HG03139 (cell line): Measurements from ENCODE around the gene RASA3.
"Not testable (repeated sequence)": the region's sequence is repeated elsewhere in the genome, so short reads cannot be mapped to it uniquely, and the experiment has no call there.

Experiments used
- ATAC-seq: cut with Tn5 transposase; IDR thresholded peaks from one replicate; pipeline ENCODE4 v1.9.1; 2021; ENCODE audit not compliant: unreplicated experiment

The RASA3 gene

GRCh38 chr13:114082849-114083645 is 49.4 kb downstream of the RASA3 start:
- no peak for ATAC-seq

DNA sequence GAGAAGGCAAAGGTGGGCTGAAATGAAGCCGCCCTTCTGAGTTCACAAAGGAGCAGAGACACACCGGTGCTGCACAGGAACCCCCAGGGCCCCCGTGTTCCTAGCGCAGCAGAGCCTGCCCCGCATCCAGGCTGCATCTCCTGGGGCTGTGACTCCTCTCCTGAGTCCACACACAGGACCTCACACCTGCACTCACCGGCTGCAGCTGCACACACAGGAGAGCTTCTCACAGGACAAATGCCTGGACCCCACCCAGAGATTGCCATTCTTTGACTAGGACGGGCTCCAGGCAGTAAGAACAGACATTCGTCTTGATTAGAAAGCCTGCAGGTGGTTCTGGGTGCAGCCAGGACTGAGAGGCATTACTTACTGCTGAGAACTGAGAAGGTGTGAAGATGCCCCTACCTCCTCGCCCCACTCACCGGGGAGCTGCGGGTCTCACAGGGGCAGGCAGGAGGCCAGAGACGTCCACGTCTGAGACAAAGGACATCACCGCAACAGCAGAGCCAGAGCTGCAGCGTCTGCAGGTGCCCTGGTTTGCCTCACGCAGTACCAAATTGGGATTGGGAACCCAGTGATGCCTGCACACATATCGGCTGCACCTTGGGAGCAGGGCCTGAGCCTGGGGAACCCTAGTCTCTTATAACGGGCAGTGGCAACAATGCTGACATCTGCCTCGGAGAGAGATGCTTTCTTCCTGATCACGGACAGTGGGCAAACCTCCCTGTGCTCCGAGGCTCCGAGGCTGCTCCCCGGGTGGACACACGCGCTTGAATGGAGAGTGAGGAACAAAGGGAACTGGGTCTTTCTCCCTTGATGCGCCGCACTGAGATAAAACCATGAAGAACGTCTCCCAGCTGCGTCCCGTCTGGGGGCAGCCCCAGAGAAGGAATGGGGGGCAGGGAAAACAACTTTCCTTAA is 50.4 kb downstream of the RASA3 start:
- ATAC-seq, result no peak

DNA sequence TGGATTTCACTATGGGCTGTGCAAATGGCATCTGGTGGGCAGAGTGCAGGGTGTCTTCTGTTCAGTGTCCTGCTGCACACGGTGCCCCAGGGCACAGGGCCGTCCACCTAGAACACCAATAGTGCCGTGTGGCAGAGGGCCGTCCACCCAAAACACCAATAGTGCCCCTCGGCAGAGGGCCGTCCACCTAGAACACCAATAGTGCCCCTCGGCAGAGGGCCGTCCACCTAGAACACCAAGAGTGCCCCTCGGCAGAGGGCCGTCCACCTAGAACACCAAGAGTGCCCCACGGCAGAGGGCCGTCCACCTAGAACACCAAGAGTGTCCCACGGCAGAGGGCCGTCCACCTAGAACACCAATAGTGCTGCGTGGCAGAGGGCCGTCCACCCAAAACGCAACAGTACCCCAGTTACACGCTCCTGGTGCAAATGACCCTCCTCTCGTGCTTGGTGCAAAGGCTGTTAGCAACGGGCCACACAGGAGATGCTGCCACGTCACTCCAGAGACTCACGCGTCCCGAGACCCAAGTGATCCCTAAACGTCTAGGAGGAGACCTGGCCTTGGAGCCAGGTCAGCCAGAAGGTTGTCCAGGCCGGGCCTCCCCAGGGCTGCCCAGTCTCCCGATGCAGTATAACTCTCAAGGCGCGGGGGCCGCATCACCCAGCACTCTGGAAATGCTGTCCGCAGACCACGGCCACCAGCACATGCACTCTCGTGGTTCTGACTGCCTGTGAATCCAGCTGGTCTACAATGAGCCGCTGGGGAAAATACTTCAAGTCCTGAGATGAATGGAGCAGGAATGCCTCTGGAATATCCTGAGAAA is 51.5 kb downstream of the RASA3 start:
- no peak for ATAC-seq

DNA sequence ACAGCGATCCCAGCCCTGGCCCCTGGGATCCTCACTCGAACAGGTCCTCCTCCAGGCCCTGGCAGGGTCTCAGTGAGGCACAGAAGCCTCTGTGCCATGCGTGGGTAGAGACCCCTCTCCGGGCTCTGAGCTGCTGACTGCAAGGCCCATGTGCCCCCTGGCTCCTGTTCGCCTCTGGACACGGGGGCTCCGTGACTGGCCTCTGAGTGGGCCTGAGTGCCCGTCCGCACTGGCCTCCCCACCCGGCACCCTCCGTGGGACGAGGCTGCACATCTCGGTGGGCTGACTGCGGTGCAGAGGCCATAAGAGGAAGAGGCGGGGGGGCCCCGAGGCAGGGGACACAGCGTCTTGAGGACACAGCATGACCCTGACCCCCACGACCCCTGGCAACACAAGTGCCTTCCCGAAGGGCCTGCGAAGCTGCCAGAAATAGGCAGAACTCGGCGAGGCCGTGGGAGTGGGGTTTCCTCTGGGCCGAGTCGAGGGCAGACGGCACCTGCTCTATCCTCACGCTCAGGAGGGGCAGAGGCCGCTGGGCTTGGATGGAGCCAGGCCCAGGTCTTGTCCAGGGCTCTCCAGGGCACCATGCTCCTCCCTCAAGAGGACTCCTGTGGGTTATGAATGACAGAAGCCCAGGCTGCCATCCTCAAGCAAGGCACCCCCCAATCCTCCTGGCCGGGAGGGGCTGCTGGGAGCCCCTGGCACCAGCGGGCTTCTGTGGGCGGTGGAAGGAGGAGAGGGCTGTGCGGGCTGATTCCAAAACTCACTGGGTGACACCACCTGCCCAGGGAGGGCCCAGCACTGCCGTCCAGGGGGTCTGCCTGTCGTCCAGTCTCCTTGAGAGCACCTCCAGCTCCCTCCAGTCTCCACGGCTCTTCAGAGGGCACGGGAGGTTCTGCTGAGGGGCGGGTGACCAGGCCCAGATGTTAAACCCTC is 52.6 kb downstream of the RASA3 start:
- no peak for ATAC-seq

GRCh38 chr13:114078461-114079451 is 53.7 kb downstream of the RASA3 start:
- ATAC-seq, result no peak

GRCh38 chr13:114077933-114078325 is 54.5 kb downstream of the RASA3 start:
- no peak for ATAC-seq

GRCh38 chr13:114077099-114077932 is 55.1 kb downstream of the RASA3 start:
- no peak for ATAC-seq

DNA sequence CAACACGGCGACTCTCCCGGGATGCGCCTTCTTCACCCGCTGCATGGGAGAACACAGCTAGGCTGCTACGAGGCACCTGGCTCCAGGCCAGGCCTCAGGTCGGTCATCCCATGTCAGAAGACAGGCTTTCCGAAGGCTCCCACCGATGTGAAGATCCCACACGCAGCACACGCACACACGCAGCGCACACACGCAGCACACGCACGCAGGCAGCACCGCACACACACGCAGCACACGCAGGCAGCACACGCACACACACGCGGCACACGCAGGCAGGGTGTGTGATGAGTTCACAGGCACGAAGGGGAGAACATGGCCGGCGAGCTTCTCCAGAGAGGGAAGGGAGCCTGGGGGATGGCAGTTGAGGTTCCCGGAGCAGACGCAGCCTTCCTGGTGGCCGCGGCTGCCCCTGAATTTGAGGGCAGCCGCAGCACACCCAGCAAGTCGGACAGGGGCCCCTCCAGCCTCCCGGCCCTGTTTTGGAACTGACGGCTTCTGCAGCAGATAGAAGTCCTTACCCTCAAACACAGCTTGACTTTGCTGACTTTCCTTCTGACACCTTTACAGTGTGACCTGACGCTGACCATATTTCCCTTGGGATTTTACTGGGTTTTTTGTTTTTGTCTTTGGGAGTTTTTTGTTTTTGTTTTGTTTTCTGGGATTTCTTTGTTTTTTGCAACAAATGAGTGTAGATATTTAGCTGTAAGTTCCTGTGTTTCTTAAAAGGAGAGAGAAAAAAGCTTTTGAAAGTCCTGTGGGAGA is 55.9 kb downstream of the RASA3 start:
- no peak for ATAC-seq

- ATAC-seq, result not testable (repeated sequence)
Observed at GRCh38 chr13:114075811-114076210, 56.6 kb downstream of the RASA3 start.

GRCh38 chr13:114074671-114075315 is 57.6 kb downstream of the RASA3 start:
- no peak for ATAC-seq

DNA sequence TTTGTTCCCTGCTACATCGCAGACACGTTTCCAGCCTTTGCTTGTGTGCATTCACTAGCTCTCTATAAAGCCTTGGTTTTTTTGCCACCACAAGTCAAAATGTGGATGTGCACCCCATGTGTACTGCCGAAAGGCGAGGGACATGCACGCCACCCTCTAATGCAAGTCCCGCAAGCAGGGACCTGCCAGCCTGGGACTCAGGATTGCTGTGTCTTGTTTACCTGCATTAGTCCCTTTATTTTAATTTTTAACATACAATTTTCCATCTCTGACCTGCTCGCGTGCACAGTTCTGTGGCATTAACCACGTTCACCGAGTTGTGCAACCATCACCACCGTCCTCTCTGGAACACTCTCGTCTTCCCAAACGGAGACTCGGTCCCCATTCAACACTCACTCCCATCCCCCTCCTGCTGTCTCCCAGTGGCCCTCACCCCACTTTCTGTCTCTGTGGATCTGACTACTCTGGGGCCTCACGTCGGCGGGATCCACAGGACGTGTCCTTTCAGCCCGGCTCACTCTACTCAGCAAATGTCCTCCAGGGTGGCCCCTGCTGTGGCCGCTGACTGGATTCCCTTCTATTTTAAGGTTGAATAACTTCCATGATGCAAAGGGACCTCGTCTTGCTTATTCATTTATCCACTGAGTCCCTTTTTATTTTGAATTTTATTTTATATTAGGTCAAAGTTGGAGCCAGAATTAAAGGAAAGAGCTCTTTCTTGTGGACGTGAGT is 58.4 kb downstream of the RASA3 start:
- no peak for ATAC-seq

DNA sequence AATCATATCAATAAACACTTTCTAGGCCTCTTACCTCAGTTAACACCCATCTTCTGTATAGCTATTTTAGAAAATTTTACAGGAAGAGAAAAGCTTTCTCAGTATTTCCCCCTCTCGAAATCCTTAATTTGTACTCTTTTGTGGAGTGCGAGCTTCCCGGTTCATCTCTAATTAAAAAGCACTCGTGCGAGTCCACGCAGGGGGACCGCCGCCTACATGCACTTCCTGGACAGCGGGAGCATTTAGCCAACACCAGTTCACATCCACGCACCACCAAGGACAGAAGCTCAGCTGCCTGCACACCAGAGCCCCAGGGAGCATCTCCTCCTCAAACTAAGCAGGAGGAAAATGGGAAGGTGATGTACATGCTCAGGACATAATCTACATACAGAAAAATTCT is 60.0 kb downstream of the RASA3 start:
- ATAC-seq, result no peak

- no peak for ATAC-seq
Observed at GRCh38 chr13:114071991-114072390, 60.4 kb downstream of the RASA3 start.

DNA sequence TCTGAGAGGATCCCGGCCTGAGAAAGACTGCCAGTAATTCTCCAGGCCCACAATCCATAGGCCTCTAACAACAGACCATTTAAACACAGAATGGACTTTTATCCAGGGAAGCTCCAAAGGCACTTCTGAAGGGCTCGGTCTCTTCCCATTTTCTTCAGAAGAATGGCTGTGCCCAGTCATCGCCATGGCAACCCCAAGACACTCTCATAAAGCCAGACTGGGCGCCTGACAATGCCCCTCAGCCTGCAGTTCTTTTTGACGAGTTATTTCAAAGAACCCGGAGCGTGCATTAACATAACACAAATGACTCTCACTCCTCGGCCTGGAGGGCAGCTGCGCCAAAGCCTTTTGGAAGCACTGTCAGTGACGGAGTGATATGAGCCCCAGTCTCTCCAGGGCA is 61.0 kb downstream of the RASA3 start:
- ATAC-seq, result no peak

DNA sequence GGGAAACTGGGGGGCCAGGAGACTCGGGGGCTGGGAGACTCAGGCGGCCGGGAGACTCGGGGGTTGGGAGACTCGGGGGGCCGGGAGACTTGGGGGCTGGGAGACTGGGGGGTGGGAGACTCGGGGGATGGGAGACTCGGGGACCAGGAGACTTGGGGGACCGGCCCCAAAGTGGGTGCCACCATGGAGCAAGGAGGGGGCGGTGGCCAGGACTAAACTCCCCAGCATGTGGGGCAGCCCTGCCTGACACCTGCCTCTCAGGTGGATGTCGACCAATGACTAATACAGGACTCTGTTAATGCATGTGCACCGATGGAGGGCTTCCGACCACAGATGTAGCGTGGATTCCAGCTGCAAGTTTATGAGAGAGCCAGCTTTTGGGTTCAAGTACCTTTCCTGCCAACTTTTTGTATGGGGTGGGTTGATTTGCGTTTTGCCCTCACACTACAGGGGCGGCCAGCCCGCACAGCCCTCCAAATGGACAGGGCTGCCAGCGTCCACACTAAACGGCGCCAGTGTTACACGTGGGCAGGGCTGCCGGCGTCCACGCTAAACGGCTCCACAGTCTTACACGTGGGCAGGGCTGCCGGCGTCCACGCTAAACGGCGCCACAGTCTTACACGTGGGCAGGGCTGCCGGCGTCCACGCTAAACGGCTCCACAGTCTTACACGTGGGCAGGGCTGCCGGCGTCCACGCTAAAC is 62.2 kb downstream of the RASA3 start:
- ATAC-seq, result no peak
